HL-60/S4 (cell line): ENCODE results near the gene DDX11.
"Not testable (repeated sequence)": the region's sequence is repeated elsewhere in the genome, so short reads cannot be mapped to it uniquely, and the experiment has no call there.

Experiments used
- in situ Hi-C: fragments of 300-500 bp; cut with MboI; formaldehyde crosslinking; loops from 2 replicates; pipeline ENCODE4 v1.14.3; 2022; ENCODE audit warnings: low sequenced_read_pairs

The DDX11 gene

DNA sequence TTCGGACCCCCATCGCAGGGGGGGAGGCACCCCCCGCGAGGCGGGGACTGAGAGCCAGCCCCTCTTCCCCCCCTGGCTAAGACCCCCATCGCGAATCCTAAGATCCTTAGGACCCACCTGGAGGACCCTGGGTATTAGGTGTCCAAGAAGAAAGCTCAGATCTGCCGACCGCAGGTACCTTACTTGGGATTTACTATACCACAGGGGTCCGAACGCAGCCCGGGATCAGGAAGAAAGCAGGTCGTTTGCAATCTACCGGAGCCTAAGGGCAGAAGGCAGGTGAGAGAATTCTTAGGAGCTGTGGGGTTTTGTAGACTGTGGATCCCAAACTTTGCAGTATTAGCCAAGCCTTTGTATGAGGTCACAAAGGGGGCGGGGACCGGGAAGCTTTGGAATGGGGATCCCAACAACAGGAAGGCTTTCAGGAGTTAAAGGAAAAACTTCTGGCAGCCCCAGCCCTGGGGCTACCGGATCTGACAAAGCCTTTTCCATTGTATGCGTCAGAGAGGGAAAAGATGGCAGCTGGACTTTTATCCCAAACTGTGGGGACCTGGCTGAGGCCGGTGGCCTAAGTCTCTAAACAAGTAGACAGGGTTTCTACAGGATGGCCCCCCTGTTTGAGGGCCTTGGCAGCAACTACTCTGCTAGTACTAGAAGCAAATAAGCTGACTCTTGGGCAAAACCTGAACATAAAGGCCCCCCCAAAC, 47.5 kb downstream of the DDX11 start:
- in situ Hi-C loops = not testable (repeated sequence)

DNA sequence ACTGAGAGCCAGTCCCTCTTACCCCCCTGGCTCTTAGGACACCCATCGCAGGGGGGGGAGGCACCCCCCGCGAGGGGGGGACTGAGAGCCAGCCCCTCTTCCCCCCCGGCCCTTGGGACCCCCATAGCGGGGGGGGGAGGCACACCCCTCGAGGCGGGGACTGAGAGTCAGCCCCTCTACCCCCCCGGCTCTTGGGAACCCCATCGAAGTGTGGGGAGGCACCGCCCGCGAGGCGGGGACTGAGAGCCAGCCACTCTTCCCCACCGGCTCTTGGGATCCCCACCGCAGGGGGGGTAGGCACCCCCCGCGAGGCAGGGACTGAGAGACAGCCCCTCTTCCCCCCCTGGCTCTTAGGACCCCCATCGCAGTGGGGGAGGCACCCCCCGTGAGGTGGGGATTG, 48.8 kb downstream of the DDX11 start:
- in situ Hi-C loops = no loop called here

- in situ Hi-C loops = not testable (repeated sequence)
These were observed 50.5 kb downstream of the DDX11 start for GRCh38 chr12:31124158-31124557.

GRCh38 chr12:31125171-31125570, 51.5 kb downstream of the DDX11 start:
- in situ Hi-C loops = not testable (repeated sequence)

GRCh38 chr12:31127209-31127848, 53.7 kb downstream of the DDX11 start:
- in situ Hi-C loops = not testable (repeated sequence)

DNA sequence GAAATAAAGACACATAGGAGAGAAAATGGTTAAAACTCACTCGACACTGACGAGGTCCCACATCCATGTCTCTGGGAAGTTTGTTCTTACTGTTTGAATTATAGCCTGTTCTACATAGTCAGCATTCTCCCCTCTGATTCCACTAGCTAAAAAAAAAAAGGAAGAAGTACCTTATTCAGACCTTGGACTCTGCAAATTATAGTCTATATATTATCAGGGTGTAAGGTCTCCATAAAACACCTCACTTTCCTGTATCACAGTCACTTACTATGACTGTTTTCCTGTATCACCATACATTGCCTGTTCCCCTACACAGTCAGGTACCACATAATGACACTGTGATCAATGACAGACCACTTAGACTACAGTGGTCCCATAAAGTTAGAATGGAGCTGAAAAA, 62.9 kb downstream of the DDX11 start:
- in situ Hi-C loops = not testable (repeated sequence)

DNA sequence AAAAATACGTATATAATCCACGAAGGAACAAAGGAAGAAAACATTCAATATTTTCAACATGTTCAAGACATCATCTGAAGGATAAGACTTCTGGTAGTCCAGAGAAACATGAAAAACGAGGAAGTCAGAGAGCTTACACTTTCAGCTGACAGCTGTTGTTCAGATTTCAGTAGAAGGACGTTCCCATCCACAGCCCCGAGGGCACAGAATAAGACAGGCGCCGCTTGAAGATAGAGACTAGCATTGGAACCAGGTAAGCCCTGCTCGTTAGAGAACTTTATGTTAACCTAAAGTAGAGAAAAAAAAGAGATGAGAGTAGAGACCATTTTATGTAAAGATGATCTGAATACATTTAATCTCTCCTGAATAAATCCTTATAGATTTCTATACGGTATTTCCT, 71.1 kb downstream of the DDX11 start:
- in situ Hi-C loops = not testable (repeated sequence)

DNA sequence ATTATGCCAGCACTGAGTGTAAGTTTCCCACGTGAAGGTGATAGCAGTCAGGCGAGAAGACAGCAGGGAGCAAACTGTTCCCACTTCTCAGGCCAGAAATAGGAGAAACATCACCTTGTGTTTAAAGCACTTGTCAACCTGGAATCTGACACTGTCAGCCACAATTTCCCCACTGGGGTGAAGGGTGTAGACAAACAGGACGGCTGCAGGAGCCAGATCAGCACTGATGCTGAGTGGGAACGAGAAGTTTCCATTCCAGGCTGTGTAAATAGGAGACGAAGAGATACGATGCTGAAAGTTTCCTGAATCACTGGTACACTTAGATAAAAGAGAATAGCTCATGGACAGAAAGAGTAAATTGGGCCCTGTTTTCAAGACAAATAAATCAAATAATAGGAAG, 71.6 kb downstream of the DDX11 start:
- in situ Hi-C loops = not testable (repeated sequence)

DNA sequence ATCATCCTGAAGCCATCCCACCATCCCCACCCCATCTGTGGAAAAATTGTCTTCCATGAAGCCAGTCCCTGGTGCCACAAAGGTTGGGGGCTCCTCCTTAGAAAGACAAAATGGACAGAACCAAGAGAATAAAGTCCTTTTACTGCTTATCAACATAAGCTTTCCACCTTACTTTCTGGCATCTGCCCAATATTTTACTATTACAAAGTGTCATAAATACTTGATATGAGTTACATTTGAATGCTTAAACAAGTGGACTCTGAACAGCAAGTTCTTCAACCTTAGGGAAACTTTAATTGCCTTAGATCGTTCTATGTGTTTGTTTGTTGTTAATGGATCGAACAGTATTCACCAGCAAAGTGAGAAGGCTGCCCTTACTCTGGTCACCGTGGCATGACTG, 73.8 kb downstream of the DDX11 start:
- in situ Hi-C loops = not testable (repeated sequence)

DNA sequence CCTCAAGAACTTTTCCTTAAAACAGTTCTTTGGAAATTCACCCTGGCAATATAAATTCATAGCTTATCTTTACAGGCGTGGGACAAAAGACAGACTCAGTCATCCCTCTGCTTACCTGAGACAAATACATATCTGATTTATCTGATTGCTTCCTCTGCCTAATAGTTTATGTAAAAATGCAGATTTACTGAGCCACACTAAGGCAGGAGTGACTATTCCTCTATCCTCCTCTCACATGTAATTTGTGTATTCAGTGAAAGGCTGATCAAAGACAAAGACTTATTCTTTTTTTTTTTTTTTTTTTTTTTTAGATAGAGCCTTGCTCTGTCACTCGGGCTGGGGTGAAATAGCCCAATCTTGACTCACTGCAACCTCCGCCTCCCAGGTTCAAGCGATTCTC, 77.1 kb downstream of the DDX11 start:
- in situ Hi-C loops = not testable (repeated sequence)
